ENCODE measurements around the gene ZNF341.

Gene ZNF341

GRCh38 chr20:33709398-33709797 lies 22.4 kb upstream of the ZNF341 start:
- H3K9ac ChIP-seq = no peak overlapping the region
- TF ChIP-seq, protein P1, sequence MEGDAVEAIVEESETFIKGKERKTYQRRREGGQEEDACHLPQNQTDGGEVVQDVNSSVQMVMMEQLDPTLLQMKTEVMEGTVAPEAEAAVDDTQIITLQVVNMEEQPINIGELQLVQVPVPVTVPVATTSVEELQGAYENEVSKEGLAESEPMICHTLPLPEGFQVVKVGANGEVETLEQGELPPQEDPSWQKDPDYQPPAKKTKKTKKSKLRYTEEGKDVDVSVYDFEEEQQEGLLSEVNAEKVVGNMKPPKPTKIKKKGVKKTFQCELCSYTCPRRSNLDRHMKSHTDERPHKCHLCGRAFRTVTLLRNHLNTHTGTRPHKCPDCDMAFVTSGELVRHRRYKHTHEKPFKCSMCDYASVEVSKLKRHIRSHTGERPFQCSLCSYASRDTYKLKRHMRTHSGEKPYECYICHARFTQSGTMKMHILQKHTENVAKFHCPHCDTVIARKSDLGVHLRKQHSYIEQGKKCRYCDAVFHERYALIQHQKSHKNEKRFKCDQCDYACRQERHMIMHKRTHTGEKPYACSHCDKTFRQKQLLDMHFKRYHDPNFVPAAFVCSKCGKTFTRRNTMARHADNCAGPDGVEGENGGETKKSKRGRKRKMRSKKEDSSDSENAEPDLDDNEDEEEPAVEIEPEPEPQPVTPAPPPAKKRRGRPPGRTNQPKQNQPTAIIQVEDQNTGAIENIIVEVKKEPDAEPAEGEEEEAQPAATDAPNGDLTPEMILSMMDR (IDR thresholded peaks at IDR 0.05) = no peak
- no peaks in the 10 kb centered on the region for H3K79me2 ChIP-seq
- no peaks in the 10 kb centered on the region for H3K36me3 ChIP-seq (ENCODE audit: control insufficient read depth, insufficient read depth, low read length)
- no peaks in the 10 kb centered on the region for H3K27me3 ChIP-seq (ENCODE audit: control insufficient read depth, insufficient read depth, low read length)
- H3K4me3 ChIP-seq (ENCODE audit: low read depth, low read length) = no peak overlapping the region
- H3K27ac ChIP-seq = no peak overlapping the region
- H3K4me2 ChIP-seq (ENCODE audit: low read length) = no peak overlapping the region
- H3K9me3 ChIP-seq (ENCODE audit: control insufficient read depth, low read length) = no peaks in the 10 kb centered on the region
- no peak overlapping the region for H2AFZ ChIP-seq
- H3K4me1 ChIP-seq = no peaks in the 10 kb centered on the region

DNA sequence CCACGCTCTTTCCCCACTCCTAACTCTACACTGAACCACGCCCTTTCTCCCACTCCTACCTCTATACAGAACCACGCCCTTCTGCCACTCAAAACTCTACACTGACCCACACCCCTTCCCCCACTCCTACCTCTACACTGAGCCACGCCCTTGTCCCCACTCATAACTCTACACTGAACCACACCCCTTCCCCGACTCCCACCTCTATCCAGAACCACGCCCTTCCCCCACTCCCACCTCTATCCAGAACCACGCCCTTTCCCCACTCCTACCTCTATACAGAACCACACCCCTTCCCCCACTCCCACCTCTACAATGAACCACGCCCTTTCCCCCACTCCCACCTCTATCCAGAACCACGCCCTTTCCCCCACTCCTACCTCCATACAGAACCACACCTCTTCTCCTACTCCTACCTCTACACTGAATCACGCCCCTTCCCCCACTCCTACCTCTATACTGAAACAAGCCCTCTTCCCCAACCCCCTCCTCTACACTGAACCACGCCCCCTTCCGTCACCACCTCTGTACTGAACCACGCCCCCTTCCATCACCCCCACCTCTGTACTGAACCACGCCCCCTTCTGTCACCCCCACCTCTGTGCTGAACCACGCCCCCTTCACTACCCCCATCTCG lies 21.8 kb upstream of the ZNF341 start:
- H3K9me3 ChIP-seq (ENCODE audit: control insufficient read depth, low read length) = no peaks in the 10 kb centered on the region
- no peaks in the 10 kb centered on the region for H3K4me1 ChIP-seq
- H2AFZ ChIP-seq = no peak overlapping the region
- H3K79me2 ChIP-seq = no peaks in the 10 kb centered on the region
- TF ChIP-seq, protein P1 (IDR thresholded peaks at IDR 0.05) = no peak
- no peak overlapping the region for H3K27ac ChIP-seq
- H3K4me2 ChIP-seq (ENCODE audit: low read length) = no peak overlapping the region
- H3K36me3 ChIP-seq (ENCODE audit: control insufficient read depth, insufficient read depth, low read length) = no peaks in the 10 kb centered on the region
- no peak overlapping the region for H3K4me3 ChIP-seq (ENCODE audit: low read depth, low read length)
- no peak overlapping the region for H3K9ac ChIP-seq
- no peaks in the 10 kb centered on the region for H3K27me3 ChIP-seq (ENCODE audit: control insufficient read depth, insufficient read depth, low read length)

DNA sequence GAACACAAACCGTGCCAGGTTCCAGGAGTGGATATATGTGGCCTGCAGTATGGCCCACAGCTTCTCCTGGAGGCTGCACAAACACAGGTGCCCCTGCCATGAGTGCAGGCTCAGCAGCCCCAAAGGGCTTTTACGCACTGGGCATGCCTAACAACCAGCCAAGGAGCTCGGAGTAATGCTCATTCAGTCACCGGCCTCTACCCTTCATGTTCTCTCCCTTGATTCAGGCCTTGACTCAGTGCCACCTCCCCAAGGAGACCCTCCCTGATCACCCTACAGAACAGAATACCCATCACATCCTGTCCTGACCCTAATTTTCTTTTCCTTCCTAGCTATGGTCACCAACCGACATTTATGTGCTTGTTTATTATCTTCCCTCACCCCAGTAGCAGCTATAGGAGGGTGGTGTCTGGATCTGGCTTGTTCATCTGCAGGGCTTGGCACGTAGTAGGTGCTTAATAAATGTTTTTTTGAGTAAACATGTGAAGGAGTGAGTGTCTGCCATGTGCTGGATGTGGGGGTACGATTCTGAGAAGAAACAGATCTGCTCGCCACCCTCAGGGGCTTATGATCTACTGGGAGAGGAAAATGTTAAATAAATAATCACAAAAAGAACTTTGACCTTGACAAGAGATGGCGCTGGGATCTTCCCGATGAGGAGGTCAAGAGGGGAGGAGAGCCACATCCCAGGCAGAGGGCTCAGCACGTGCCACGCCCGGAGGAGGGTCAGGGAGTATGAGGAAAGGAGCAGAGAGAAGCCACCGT lies 20.9 kb upstream of the ZNF341 start:
- no peaks in the 10 kb centered on the region for H3K36me3 ChIP-seq (ENCODE audit: control insufficient read depth, insufficient read depth, low read length)

GRCh38 chr20:33711446-33711738 lies 20.4 kb upstream of the ZNF341 start:
- Histone ChIP-seq H3K9ac (no peak overlapping the region), H3K4me2 (ENCODE audit: low read length) (no peak overlapping the region), H3K4me1 (no peaks in the 10 kb centered on the region), H3K79me2 (no peaks in the 10 kb centered on the region), H2AFZ (no peak overlapping the region), H3K27ac (no peak overlapping the region), H3K36me3 (ENCODE audit: control insufficient read depth, insufficient read depth, low read length) (no peaks in the 10 kb centered on the region), H3K4me3 (ENCODE audit: low read depth, low read length) (no peak overlapping the region), H3K9me3 (ENCODE audit: control insufficient read depth, low read length) (no peaks in the 10 kb centered on the region), H3K27me3 (ENCODE audit: control insufficient read depth, insufficient read depth, low read length) (no peaks in the 10 kb centered on the region)
- TF ChIP-seq, protein P1 (IDR thresholded peaks at IDR 0.05) = no peak

More for the DNA sequence above, 20.9 kb upstream of the ZNF341 start:
- H3K4me2 ChIP-seq (ENCODE audit: low read length) = no peak overlapping the region
- no peaks in the 10 kb centered on the region for H3K27me3 ChIP-seq (ENCODE audit: control insufficient read depth, insufficient read depth, low read length)
- H3K9me3 ChIP-seq (ENCODE audit: control insufficient read depth, low read length) = no peaks in the 10 kb centered on the region
- H3K79me2 ChIP-seq = no peaks in the 10 kb centered on the region
- TF ChIP-seq, protein P1 (IDR thresholded peaks at IDR 0.05) = no peak
- no peaks in the 10 kb centered on the region for H3K4me1 ChIP-seq
- H3K9ac ChIP-seq = no peak overlapping the region
- no peak overlapping the region for H3K4me3 ChIP-seq (ENCODE audit: low read depth, low read length)
- H2AFZ ChIP-seq = no peak overlapping the region
- no peak overlapping the region for H3K27ac ChIP-seq
